CD8-positive, alpha-beta memory T cell (primary cell): ENCODE results near the gene CTNNA3. TPM values are rescaled to one million over a fixed set of nuclear protein-coding genes. Genes with fewer than 3 reads are reported as not detected.

Experiments used
- CTCF ChIA-PET: fragments of 350-600 bp; sonication (Branson Sonifier 250); formaldehyde crosslinking; loops from one replicate; lab custom pipeline; 2021; ENCODE audit warnings: antibody characterized with exemption; lab: Charles Lee
- POLR2A ChIA-PET: fragments of 350-600 bp; sonication (Branson Sonifier 250); formaldehyde crosslinking; loops from one replicate; lab custom pipeline; 2021; ENCODE audit warnings: antibody characterized with exemption; lab: Charles Lee
- DNase-seq, 5 donors: peaks; one replicate each; pipeline versions ENCODE4 v3.0.0 to v3.0.0-alpha.2; 2020 to 2022; ENCODE audit warnings: mixed read lengths in 1 of 5
- H3K27ac ChIP-seq: one replicate; pipeline ENCODE4 v1.7.0; 2013; ENCODE audit warnings: low read depth, mild to moderate bottlenecking, low read length, moderate library complexity
- H3K27me3 ChIP-seq: 2 replicates; pipeline ENCODE4 v1.7.0; 2013; ENCODE audit warnings: low read length, mild to moderate bottlenecking; ENCODE audit not compliant: insufficient read depth, poor library complexity, severe bottlenecking
- H3K36me3 ChIP-seq: 2 replicates; pipeline ENCODE4 v1.7.0; 2013; ENCODE audit warnings: mild to moderate bottlenecking, low read length, moderate library complexity; ENCODE audit not compliant: insufficient read depth
- H3K4me1 ChIP-seq: 2 replicates; pipeline ENCODE4 v1.7.0; 2013; ENCODE audit warnings: mild to moderate bottlenecking, low read length, moderate library complexity; ENCODE audit not compliant: insufficient read depth
- H3K4me3 ChIP-seq: 2 replicates; pipeline ENCODE4 v1.7.0; 2013; ENCODE audit warnings: mild to moderate bottlenecking, low read length
- H3K9me3 ChIP-seq: 2 replicates; pipeline ENCODE4 v1.7.0; 2013; ENCODE audit warnings: mild to moderate bottlenecking, low read length
- H3K27ac Mint-ChIP-seq, 8 donors: one replicate each; pipeline ENCODE4 v1.8.0; 2020 to 2021; ENCODE audit warnings: mixed read lengths in 8 of 8, mild to moderate bottlenecking in 6 of 8, inconsistent platforms in 3 of 8, moderate library complexity in 3 of 8
- H3K27me3 Mint-ChIP-seq, 2 donors: one replicate each; pipeline ENCODE4 v1.8.0; 2020 to 2021; ENCODE audit warnings: mixed read lengths in 2 of 2, mild to moderate bottlenecking in 1 of 2, moderate library complexity in 1 of 2
- H3K36me3 Mint-ChIP-seq, 3 donors: one replicate each; pipeline ENCODE4 v1.8.0; 2020 to 2021; ENCODE audit warnings: mixed read lengths in 3 of 3, inconsistent platforms in 1 of 3, mild to moderate bottlenecking in 1 of 3
- H3K4me1 Mint-ChIP-seq, 3 donors: one replicate each; pipeline ENCODE4 v1.8.0; 2020 to 2021; ENCODE audit warnings: mixed read lengths in 3 of 3, inconsistent platforms in 1 of 3, mild to moderate bottlenecking in 1 of 3
- H3K4me3 Mint-ChIP-seq, 7 donors: one replicate each; pipeline ENCODE4 v1.8.0; 2020 to 2021; ENCODE audit warnings: mixed read lengths in 7 of 7, mild to moderate bottlenecking in 6 of 7, moderate library complexity in 4 of 7, inconsistent platforms in 2 of 7
- H3K9me3 Mint-ChIP-seq, 5 donors: one replicate each; pipeline ENCODE4 v1.8.0; 2020 to 2022; ENCODE audit warnings: mixed read lengths in 5 of 5, mild to moderate bottlenecking in 3 of 5, moderate library complexity in 2 of 5, inconsistent platforms in 1 of 5
- polyA plus RNA-seq: library from polyadenylated mRNA; unstranded; fragments of 300-500 nt; fragmentation: Illumina TruSeq; gene quantifications from one replicate; pipeline ENCODE4 v1.2.3, GENCODE V29; 2021
- total RNA-seq, 2 experiments: library from RNA; stranded (reverse); gene quantifications; one replicate each; pipeline ENCODE4 v1.2.3, GENCODE V29; 2021

The CTNNA3 gene
- total and polyA plus RNA-seq, 3 experiments from 2014 or later: 0.92 TPM; not detected in 2

DNA sequence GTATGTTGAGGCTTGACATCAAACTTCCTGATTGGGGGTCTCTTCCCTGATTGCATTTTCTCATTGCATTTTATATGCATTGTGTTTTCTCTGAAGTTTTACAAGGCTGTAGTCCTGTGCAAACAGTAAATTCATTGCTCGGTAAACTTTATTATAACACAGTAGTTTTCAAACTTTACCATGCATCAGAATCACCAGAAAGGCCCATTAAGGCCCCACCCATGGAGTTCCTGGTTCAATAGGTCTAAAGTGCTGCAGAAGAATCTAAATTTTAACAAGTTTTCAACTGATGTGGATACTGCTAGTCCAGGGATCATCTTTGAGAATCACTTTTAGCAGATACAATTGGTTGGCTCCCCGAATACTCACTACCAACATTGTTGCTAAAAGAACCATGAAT is 1404.9 kb downstream of the CTNNA3 start:
- no peak overlapping the region for H3K4me3 ChIP-seq
- POLR2A ChIA-PET: no interaction called here
- CTCF ChIA-PET: no interaction called here

GRCh38 chr10:66284621-66285020 is 1411.4 kb downstream of the CTNNA3 start:
- Mint-ChIP-seq H3K36me3 (no peaks in the 10 kb centered on the region), H3K27ac (no peak overlapping the region), H3K9me3 (peaks cover 0 to 2% (median 0%) of the 10 kb centered on the region in 5 donors), H3K27me3 (no peaks in the 10 kb centered on the region), H3K4me3 (no peak overlapping the region), H3K4me1 (no peaks in the 10 kb centered on the region)
- Histone ChIP-seq H3K36me3 (no peaks in the 10 kb centered on the region), H3K27ac (no peak overlapping the region), H3K9me3 (no peaks in the 10 kb centered on the region), H3K27me3 (no peaks in the 10 kb centered on the region), H3K4me3 (no peak overlapping the region), H3K4me1 (no peaks in the 10 kb centered on the region)
- POLR2A ChIA-PET: no interaction called here
- CTCF ChIA-PET: no interaction called here
- DNase-seq: no peak

More for the DNA sequence above, 1404.9 kb downstream of the CTNNA3 start:
- no peaks in the 10 kb centered on the region for H3K36me3 ChIP-seq
- no peaks in the 10 kb centered on the region for H3K4me1 Mint-ChIP-seq
- H3K27me3 ChIP-seq: no peaks in the 10 kb centered on the region
- H3K27me3 Mint-ChIP-seq: no peaks in the 10 kb centered on the region
- H3K4me1 ChIP-seq: no peaks in the 10 kb centered on the region
- no peaks in the 10 kb centered on the region for H3K36me3 Mint-ChIP-seq
- H3K4me3 Mint-ChIP-seq: no peak overlapping the region
- no peak for DNase-seq
- H3K27ac ChIP-seq: no peak overlapping the region
- H3K27ac Mint-ChIP-seq: no peak overlapping the region
- peaks cover 0 to 6% (median 3%) of the 10 kb centered on the region in 5 donors for H3K9me3 Mint-ChIP-seq
- H3K9me3 ChIP-seq: no peaks in the 10 kb centered on the region

DNA sequence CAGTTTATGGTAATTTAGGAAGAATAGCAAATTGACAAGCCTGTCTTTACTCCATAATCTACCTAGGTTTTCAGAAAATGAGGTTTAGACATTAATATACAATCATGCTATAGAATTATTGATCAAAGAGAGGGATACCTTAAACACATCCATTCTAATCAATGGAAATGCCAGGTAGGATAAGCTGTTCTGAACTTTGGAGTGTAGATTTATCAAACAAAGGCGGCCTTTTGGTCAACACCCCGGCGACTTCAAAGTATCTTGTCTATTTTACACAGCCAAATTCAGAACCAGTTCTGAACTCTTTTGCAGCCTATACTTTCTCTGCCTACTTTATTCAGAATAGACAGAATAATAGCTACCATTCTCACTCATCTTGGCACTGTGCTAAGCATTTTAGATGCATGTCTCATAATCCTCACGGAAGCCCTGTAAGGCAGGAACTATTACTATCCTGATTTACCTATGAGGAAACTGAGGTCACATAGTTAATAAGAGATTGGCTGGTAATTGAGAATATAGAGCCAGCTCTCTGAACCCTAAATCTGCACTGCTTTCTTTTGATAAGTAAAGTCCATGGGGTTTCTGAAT is 1412.0 kb downstream of the CTNNA3 start:
- no peak for DNase-seq
- H3K4me3 ChIP-seq: no peak overlapping the region
- H3K36me3 ChIP-seq: no peaks in the 10 kb centered on the region
- H3K4me1 ChIP-seq: no peaks in the 10 kb centered on the region
- H3K9me3 Mint-ChIP-seq: peaks cover 0 to 2% (median 0%) of the 10 kb centered on the region in 5 donors
- H3K27me3 Mint-ChIP-seq: no peaks in the 10 kb centered on the region
- no peaks in the 10 kb centered on the region for H3K36me3 Mint-ChIP-seq
- no peak overlapping the region for H3K27ac ChIP-seq
- H3K27ac Mint-ChIP-seq: no peak overlapping the region
- CTCF ChIA-PET: no interaction called here
- H3K4me3 Mint-ChIP-seq: no peak overlapping the region
- POLR2A ChIA-PET: no interaction called here
- no peaks in the 10 kb centered on the region for H3K27me3 ChIP-seq
- H3K4me1 Mint-ChIP-seq: no peaks in the 10 kb centered on the region
- no peaks in the 10 kb centered on the region for H3K9me3 ChIP-seq

DNA sequence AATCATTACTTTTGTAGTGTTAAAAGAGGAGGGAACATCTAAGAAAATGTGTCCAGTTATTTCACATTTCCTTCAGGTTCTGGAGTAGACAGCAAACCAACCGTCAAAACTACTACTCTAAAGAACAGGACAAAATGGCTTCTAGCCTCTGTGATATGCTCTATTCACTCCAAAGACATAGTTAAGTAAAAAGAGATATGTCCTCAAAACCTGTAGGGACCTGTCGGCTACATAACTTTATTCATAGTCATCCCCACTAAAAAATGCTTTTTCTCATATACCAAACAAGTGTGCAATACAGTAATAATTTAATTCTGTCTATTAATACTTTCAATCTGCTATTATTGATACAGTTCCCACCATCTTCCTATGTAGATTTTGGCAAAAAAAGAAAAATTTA is 1412.9 kb downstream of the CTNNA3 start:
- no peak overlapping the region for H3K27ac ChIP-seq
- Mint-ChIP-seq H3K9me3 (peaks cover 0 to 7% (median 0%) of the 10 kb centered on the region in 5 donors), H3K36me3 (no peaks in the 10 kb centered on the region), H3K27me3 (no peaks in the 10 kb centered on the region), H3K27ac (no peak overlapping the region), H3K4me1 (no peaks in the 10 kb centered on the region), H3K4me3 (no peak overlapping the region)
- H3K27me3 ChIP-seq: no peaks in the 10 kb centered on the region
- H3K4me3 ChIP-seq: no peak overlapping the region
- ChIA-PET CTCF (no interaction called here), POLR2A (no interaction called here)
- no peaks in the 10 kb centered on the region for H3K4me1 ChIP-seq
- no peaks in the 10 kb centered on the region for H3K9me3 ChIP-seq
- DNase-seq: no peak
- H3K36me3 ChIP-seq: no peaks in the 10 kb centered on the region

- H3K27ac Mint-ChIP-seq: no peak overlapping the region
Measured at GRCh38 chr10:66281327-66281726, 1414.7 kb downstream of the CTNNA3 start.

GRCh38 chr10:66277481-66277880 is 1418.5 kb downstream of the CTNNA3 start:
- no peaks in the 10 kb centered on the region for H3K36me3 ChIP-seq
- Mint-ChIP-seq H3K4me1 (no peaks in the 10 kb centered on the region), H3K27ac (no peak overlapping the region), H3K4me3 (no peak overlapping the region), H3K36me3 (no peaks in the 10 kb centered on the region), H3K9me3 (peaks cover 0 to 13% (median 2%) of the 10 kb centered on the region in 5 donors), H3K27me3 (no peaks in the 10 kb centered on the region)
- ChIA-PET POLR2A (no interaction called here), CTCF (no interaction called here)
- H3K27me3 ChIP-seq: no peaks in the 10 kb centered on the region
- H3K4me1 ChIP-seq: no peaks in the 10 kb centered on the region
- DNase-seq: no peak
- no peak overlapping the region for H3K4me3 ChIP-seq
- no peak overlapping the region for H3K27ac ChIP-seq
- H3K9me3 ChIP-seq: no peaks in the 10 kb centered on the region

More at GRCh38 chr10:66281327-66281726, 1414.7 kb downstream of the CTNNA3 start:
- no peak overlapping the region for H3K27ac ChIP-seq
- no peak overlapping the region for H3K4me3 ChIP-seq
- Mint-ChIP-seq H3K4me1 (no peaks in the 10 kb centered on the region), H3K4me3 (no peak overlapping the region), H3K9me3 (peaks cover 0 to 7% (median 0%) of the 10 kb centered on the region in 5 donors), H3K27me3 (no peaks in the 10 kb centered on the region), H3K36me3 (no peaks in the 10 kb centered on the region)
- no peaks in the 10 kb centered on the region for H3K4me1 ChIP-seq
- no peaks in the 10 kb centered on the region for H3K9me3 ChIP-seq
- no peak for DNase-seq
- ChIA-PET CTCF (no interaction called here), POLR2A (no interaction called here)
- H3K36me3 ChIP-seq: no peaks in the 10 kb centered on the region
- no peaks in the 10 kb centered on the region for H3K27me3 ChIP-seq

GRCh38 chr10:66273966-66274519 is 1422.0 kb downstream of the CTNNA3 start:
- Mint-ChIP-seq H3K27ac (no peak overlapping the region), H3K4me1 (no peaks in the 10 kb centered on the region), H3K27me3 (peaks cover 0 to 3% of the 10 kb centered on the region in 2 donors), H3K9me3 (peaks cover 2 to 18% (median 3%) of the 10 kb centered on the region in 5 donors), H3K4me3 (no peak overlapping the region), H3K36me3 (no peaks in the 10 kb centered on the region)
- Histone ChIP-seq H3K27me3 (no peaks in the 10 kb centered on the region), H3K36me3 (no peaks in the 10 kb centered on the region), H3K9me3 (no peaks in the 10 kb centered on the region), H3K27ac (no peak overlapping the region), H3K4me3 (no peak overlapping the region), H3K4me1 (no peaks in the 10 kb centered on the region)
- ChIA-PET POLR2A (no interaction called here), CTCF (no interaction called here)
- no peak for DNase-seq

DNA sequence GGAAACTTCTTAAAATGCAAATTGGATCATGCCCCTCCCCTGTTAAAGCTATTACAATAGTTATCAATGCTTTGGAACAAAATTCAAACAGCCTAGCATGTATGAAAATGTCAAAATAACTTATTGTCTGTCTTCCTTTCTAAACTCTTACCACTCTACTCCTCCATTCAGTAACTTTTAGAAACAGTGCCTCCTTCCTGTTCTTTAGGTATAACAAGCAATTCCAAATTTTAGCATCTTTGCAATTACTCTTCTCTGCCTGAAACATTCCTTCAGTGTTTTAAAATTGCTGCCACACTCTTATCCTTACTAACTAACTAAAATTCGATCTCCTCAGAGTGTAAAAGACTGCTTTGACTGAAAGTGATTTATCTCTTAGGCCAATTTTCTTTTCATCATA is 1430.6 kb downstream of the CTNNA3 start:
- Histone ChIP-seq H3K27ac (no peak overlapping the region), H3K36me3 (no peaks in the 10 kb centered on the region), H3K27me3 (no peaks in the 10 kb centered on the region), H3K4me1 (no peaks in the 10 kb centered on the region), H3K9me3 (no peaks in the 10 kb centered on the region), H3K4me3 (no peak overlapping the region)
- H3K36me3 Mint-ChIP-seq: no peaks in the 10 kb centered on the region
- no peaks in the 10 kb centered on the region for H3K4me1 Mint-ChIP-seq
- ChIA-PET CTCF (no interaction called here), POLR2A (no interaction called here)
- DNase-seq: no peak
- peaks cover 0 to 11% (median 0%) of the 10 kb centered on the region in 5 donors for H3K9me3 Mint-ChIP-seq
- no peaks in the 10 kb centered on the region for H3K27me3 Mint-ChIP-seq
- H3K27ac Mint-ChIP-seq: no peak overlapping the region
- no peak overlapping the region for H3K4me3 Mint-ChIP-seq
